22Rv1 (cell line): Measurements from ENCODE around the gene MEAF6.
A peak's percentile ranks its signal among the peaks of the same experiment; 100 is the strongest.

Experiments
- H3K27ac ChIP-seq: fragments of 450-650 bp; 2 replicates; pipeline ENCODE4 v1.5.1; 2017
- ZFX ChIP-seq: fragments of 450-650 bp; IDR thresholded peaks from 2 replicates; pipeline ENCODE4 v1.6.1; 2017; ENCODE audit warnings: antibody characterized with exemption, borderline replicate concordance
- TF ChIP-seq, protein P1 (sequence below): fragments of 450-650 bp; IDR thresholded peaks from 2 replicates; pipeline ENCODE4 v1.5.1; 2017; ENCODE audit warnings: mild to moderate bottlenecking

The MEAF6 gene

GRCh38 chr1:37557402-37557801, 42.8 kb upstream of the MEAF6 start:
- TF ChIP-seq, protein P1, sequence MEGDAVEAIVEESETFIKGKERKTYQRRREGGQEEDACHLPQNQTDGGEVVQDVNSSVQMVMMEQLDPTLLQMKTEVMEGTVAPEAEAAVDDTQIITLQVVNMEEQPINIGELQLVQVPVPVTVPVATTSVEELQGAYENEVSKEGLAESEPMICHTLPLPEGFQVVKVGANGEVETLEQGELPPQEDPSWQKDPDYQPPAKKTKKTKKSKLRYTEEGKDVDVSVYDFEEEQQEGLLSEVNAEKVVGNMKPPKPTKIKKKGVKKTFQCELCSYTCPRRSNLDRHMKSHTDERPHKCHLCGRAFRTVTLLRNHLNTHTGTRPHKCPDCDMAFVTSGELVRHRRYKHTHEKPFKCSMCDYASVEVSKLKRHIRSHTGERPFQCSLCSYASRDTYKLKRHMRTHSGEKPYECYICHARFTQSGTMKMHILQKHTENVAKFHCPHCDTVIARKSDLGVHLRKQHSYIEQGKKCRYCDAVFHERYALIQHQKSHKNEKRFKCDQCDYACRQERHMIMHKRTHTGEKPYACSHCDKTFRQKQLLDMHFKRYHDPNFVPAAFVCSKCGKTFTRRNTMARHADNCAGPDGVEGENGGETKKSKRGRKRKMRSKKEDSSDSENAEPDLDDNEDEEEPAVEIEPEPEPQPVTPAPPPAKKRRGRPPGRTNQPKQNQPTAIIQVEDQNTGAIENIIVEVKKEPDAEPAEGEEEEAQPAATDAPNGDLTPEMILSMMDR = no peak
- no peak for TF ChIP-seq ZFX
- peak overlapping the region; percentile 64 for H3K27ac ChIP-seq

DNA sequence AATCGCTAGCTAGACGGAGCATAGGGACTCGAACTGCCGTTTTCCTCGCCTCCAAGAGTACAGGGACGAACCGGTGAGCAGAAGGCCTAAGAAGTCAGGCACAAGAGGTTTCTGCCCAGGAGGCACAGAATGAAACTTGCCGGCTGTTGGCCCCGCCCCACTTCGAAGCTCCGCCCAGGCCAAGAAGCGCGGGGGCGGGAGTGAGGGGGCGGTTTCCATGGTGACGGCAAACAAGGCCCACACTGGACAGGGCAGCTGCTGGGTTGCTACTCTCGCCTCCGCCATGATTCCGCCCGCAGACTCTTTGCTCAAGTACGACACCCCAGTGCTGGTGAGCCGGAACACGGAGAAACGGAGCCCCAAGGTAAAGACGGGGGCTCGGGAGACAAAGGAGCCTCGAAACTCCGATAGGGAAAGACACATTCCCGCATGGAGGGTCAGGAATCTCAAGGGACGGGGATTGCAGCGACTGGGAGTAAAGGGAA, 42.2 kb upstream of the MEAF6 start, which contains the start of gene DNALI1:
TSS of gene DNALI1 (plus strand) at position 229 of the 485 bp plus-strand sequence. CDS start at position 284, 55 bp downstream.
- peak within 1 kb of the TSS; percentile 64 for H3K27ac ChIP-seq

GRCh38 chr1:37553927-37554808, 39.6 kb upstream of the MEAF6 start, which contains the start of gene SNIP1:
Gene SNIP1 (minus strand): TSS chr1:37554293. CDS start chr1:37554229, 64 bp downstream.
- no peak for TF ChIP-seq ZFX
- TF ChIP-seq, protein P1 = no peak
- peak within 1 kb of the TSS; percentile 70 for H3K27ac ChIP-seq

More for the DNA sequence above, 42.2 kb upstream of the MEAF6 start, which contains the start of gene DNALI1:
- TF ChIP-seq, protein P1 = no peak
- no peak for TF ChIP-seq ZFX

GRCh38 chr1:37553598-37553926, 39.0 kb upstream of the MEAF6 start:
- peak overlapping the region; percentile 70 for H3K27ac ChIP-seq
- no peak for TF ChIP-seq ZFX
- TF ChIP-seq, protein P1 = no peak

DNA sequence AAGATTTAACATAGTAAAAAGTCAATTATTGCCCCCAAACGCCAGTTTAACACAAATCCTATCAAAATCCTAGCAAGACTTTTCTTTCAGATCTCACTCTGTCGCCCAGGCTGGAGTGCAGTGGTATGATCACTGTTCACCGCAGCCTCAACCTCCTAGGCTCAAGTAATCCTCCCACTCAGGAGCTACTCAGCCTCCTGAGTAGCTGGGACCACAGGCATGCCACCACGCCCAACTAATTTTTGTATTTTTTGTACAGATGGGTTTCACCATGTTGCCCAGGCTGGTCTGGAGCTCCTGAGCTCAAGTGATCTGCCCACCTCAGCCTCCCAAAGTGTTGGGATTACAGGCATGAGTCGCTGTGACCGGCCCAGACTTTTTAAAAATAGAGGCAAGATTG, 34.8 kb upstream of the MEAF6 start:
- no peak overlapping the region for H3K27ac ChIP-seq
- no peak for TF ChIP-seq ZFX
- TF ChIP-seq, protein P1 = no peak

- TF ChIP-seq, protein P1 = no peak
- no peak for TF ChIP-seq ZFX
- H3K27ac ChIP-seq = no peak overlapping the region
These were observed 30.5 kb upstream of the MEAF6 start for GRCh38 chr1:37545019-37545418.

DNA sequence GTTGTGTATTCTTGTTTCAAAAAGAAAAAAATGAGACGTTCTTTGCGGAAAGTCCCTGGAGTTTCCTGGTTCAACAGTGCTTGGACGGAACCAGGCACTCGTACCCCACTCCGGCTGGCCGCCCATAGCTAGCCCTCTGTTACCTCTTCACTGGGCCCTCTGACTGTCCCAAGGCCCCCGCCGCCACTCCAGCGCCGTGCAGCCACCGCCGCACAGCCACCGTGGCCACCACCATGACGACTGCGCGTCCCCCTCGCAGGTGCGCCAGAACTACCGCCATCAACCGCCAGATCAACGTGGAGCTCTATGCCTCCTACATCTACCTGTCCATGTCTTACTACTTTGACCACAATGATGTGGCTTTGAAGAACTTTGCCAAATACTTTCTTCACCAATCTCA, 30.0 kb upstream of the MEAF6 start:
- H3K27ac ChIP-seq = no peak overlapping the region
- TF ChIP-seq, protein P1 = no peak
- no peak for TF ChIP-seq ZFX
